Spinal cord (tissue), 10 donors: ENCODE results near the gene SCYGR5. TPM values are rescaled to one million over a fixed set of nuclear protein-coding genes. Genes with fewer than 3 reads are reported as not detected.
"Not testable (repeated sequence)": the region's sequence is repeated elsewhere in the genome, so short reads cannot be mapped to it uniquely, and the experiment has no call there.

ENCODE experiments used
- DNase-seq, 6 donors: peaks; one replicate each; pipeline versions ENCODE4 v3.0.0 to v3.0.0-alpha.2; 2013 to 2015; ENCODE audit warnings: low spot score in 6 of 6, low read depth in 4 of 6
- H3K27ac ChIP-seq: one replicate; pipeline ENCODE4 v1.5.1; 2013; ENCODE audit warnings: low read depth, low read length, control low read depth
- H3K27me3 ChIP-seq: one replicate; pipeline ENCODE4 v1.6.1; 2013; ENCODE audit warnings: low read length; ENCODE audit not compliant: control insufficient read depth, insufficient read depth
- H3K36me3 ChIP-seq: one replicate; pipeline ENCODE4 v1.6.1; 2013; ENCODE audit warnings: low read length; ENCODE audit not compliant: control insufficient read depth, insufficient read depth
- H3K4me1 ChIP-seq: one replicate; pipeline ENCODE4 v1.6.1; 2013; ENCODE audit warnings: low read length; ENCODE audit not compliant: control insufficient read depth, insufficient read depth
- H3K4me3 ChIP-seq: one replicate; pipeline ENCODE4 v1.5.1; 2013; ENCODE audit warnings: low read depth, low read length, control low read depth
- H3K9me3 ChIP-seq: one replicate; pipeline ENCODE4 v1.6.1; 2013; ENCODE audit warnings: low read length; ENCODE audit not compliant: control insufficient read depth, insufficient read depth
- WGBS: methylation state at CpG from one replicate; pipeline ENCODE4 v1.1.5; 2013; ENCODE audit warnings: missing lambda C conversion rate; ENCODE audit not compliant: insufficient coverage; 5-methylcytosine and 5-hydroxymethylcytosine counted together
- long read RNA-seq, 4 donors: transcript quantifications; one replicate each; lab custom pipeline, GENCODE V29; 2026
- polyA plus RNA-seq, 2 donors: library from polyadenylated mRNA; unstranded; fragments of 120-200 nt; gene quantifications; one replicate each; pipeline ENCODE4 v1.2.1, GENCODE V29; 2013; ENCODE audit not compliant: insufficient read length in 2 of 2
- total RNA-seq, 2 donors: library from RNA; depleted of rRNA in 1 of 2; stranded (reverse); fragments of 120-200 nt in 1 of 2; fragments of >200 nt in 1 of 2; gene quantifications; one replicate each; pipeline versions ENCODE4 v1.2.3 to v1.2.4, GENCODE V29; 2013 to 2014
- donor health status: healthy.

SCYGR5 gene
- total RNA-seq = not detected
- polyA plus RNA-seq = not detected
- long read RNA-seq, donor 1 = 0 reads
- long read RNA-seq, donor 2 = 0 reads
- long read RNA-seq, donor 3 = 0 reads
- long read RNA-seq, donor 4 = 0 reads

GRCh38 chr2:227666631-227667170 is at the start of gene SCYGR5:
TSS of gene SCYGR5 (plus strand) at chr2:227666804. CDS start at chr2:227666804, 0 bp downstream.
- not testable (repeated sequence) for H3K4me3 ChIP-seq, H3K27ac ChIP-seq

GRCh38 chr2:227617316-227618230 is 49.0 kb upstream of the SCYGR5 start, which contains the start of gene SCYGR4:
TSS of gene SCYGR4 (plus strand) at chr2:227617498. CDS start at chr2:227617498, 0 bp downstream.
- H3K4me3 ChIP-seq = no peak within 1 kb of the TSS
- H3K36me3 ChIP-seq = no peaks in the 10 kb centered on the region
- H3K27me3 ChIP-seq = no peaks in the 10 kb centered on the region
- no peak within 1 kb of the TSS for H3K27ac ChIP-seq
- 79% methylated on average over 14 of the region's 20 CpGs for WGBS
- no peak for DNase-seq
- no peaks in the 10 kb centered on the region for H3K9me3 ChIP-seq
- no peaks in the 10 kb centered on the region for H3K4me1 ChIP-seq

More at GRCh38 chr2:227666631-227667170, at the start of gene SCYGR5:
- H3K4me1 ChIP-seq, H3K9me3 ChIP-seq, H3K27me3 ChIP-seq, H3K36me3 ChIP-seq, DNase-seq: not testable (repeated sequence)
- 82% methylated on average over 9 of the region's 13 CpGs for WGBS

- H3K9me3 ChIP-seq = no peaks in the 10 kb centered on the region
- no peak for DNase-seq
- no peaks in the 10 kb centered on the region for H3K27me3 ChIP-seq
- H3K4me3 ChIP-seq = no peak overlapping the region
- no peaks in the 10 kb centered on the region for H3K4me1 ChIP-seq
- H3K27ac ChIP-seq = no peak overlapping the region
- no peaks in the 10 kb centered on the region for H3K36me3 ChIP-seq
Measured at GRCh38 chr2:227623226-227623625, 43.4 kb upstream of the SCYGR5 start.

DNA sequence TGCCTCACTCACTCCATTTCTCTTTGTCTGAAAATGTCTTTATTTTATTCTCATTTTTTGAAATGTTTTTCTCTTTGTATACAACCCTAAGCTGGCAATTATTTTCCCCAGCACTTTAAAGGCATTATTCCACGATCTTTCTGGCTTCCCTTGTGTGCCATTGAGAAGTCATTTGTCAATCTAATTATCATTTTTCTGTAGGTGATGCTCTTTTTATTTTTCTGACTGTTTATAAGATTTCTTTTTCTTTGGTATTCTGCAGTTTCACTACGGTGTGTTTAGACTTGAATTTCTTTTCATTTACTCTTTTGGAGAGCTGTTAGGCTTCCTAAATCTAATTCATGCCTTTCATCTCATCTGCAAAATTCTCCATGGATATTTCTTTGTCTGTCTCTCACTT is 41.2 kb upstream of the SCYGR5 start:
- no peak overlapping the region for H3K27ac ChIP-seq
- H3K36me3 ChIP-seq = no peaks in the 10 kb centered on the region
- no peaks in the 10 kb centered on the region for H3K27me3 ChIP-seq
- no CpG with 5 or more reads among the region's 2 CpGs for WGBS
- H3K4me3 ChIP-seq = no peak overlapping the region
- H3K4me1 ChIP-seq = no peaks in the 10 kb centered on the region
- DNase-seq = peak in 1 of 6 donors; percentile 10
- no peaks in the 10 kb centered on the region for H3K9me3 ChIP-seq

DNA sequence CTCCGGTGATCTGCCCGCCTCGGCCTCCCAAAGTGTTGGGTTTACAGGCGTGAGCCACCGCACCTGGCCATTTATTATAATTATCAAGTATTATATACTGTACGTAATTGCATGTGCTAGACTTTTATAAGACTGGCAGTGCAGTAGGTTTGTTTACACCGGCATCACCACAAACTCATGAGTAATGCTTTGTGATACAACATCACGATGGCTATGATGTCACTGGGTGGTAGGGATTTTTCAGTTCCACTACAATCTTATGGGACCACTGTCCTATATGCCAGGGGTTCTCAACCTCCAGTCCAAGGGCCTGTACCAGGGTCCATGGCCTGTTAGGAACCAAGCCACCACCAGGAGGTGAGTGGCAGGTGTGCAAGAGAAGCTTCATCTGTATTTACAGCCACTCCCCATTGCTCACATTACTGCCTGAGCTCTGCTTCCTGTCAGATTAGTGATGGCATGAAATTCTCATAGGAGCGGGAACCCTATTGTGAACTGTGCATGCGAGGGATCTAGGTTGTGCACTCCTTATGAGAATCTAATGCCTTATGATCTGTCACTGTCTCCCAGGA is 39.9 kb upstream of the SCYGR5 start:
- 58% methylated on average over 2 of the region's 10 CpGs for whole genome bisulfite sequencing
- Histone ChIP-seq H3K9me3 (no peaks in the 10 kb centered on the region), H3K27me3 (no peaks in the 10 kb centered on the region), H3K27ac (no peak overlapping the region), H3K36me3 (no peaks in the 10 kb centered on the region), H3K4me1 (no peaks in the 10 kb centered on the region), H3K4me3 (no peak overlapping the region)
- no peak for DNase-seq

- 100% methylated on average over 1 of the region's 3 CpGs for WGBS
- Histone ChIP-seq H3K36me3 (no peaks in the 10 kb centered on the region), H3K4me1 (no peaks in the 10 kb centered on the region), H3K9me3 (no peaks in the 10 kb centered on the region), H3K27me3 (no peaks in the 10 kb centered on the region), H3K27ac (no peak overlapping the region), H3K4me3 (no peak overlapping the region)
- DNase-seq = no peak
Measured at GRCh38 chr2:227627769-227628168, 38.8 kb upstream of the SCYGR5 start.

DNA sequence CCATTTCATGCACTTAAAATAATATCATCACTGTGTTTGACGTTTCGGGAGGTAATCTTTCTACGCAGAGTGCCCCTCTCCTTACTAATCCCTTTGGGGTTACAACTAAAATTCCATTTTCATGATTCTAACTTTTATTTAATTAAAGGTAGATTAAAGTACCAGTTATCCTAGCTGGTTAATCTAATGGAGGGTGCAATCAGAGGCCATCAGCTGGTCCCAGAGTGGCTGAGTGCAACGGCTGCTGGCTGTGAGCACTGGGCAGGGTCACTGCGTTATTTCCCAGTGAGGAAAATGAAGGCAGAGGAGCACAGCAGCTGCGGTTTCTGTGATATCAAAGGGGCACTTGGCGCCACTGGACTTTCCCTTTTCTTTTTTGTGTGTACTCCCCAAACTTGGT is 37.2 kb upstream of the SCYGR5 start:
- Histone ChIP-seq H3K4me3 (no peak overlapping the region), H3K4me1 (no peaks in the 10 kb centered on the region), H3K27me3 (no peaks in the 10 kb centered on the region), H3K27ac (no peak overlapping the region), H3K36me3 (no peaks in the 10 kb centered on the region), H3K9me3 (no peaks in the 10 kb centered on the region)
- WGBS = 69% methylated on average over 4 of the region's 7 CpGs
- no peak for DNase-seq

DNA sequence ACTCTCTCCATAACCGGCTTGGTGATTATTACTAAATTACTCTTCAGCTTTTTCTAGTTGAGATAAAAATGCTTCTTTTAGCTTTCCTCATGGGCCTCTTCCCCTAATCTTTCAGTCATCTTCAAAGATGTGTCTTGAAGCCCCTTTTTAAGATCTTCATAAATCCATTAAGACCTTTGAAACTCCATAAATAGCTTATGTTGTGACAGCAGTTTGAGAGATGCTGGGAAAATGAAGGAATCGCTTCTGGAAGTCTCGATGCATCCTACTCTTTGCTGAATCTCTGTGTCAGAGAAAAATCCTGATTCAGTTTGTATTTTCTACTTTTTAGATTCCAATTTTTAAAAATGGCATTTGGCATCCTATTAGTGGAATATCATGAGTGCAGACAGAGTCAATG is 36.3 kb upstream of the SCYGR5 start:
- Histone ChIP-seq H3K4me1 (no peaks in the 10 kb centered on the region), H3K36me3 (no peaks in the 10 kb centered on the region), H3K4me3 (no peak overlapping the region), H3K27ac (no peak overlapping the region), H3K9me3 (no peaks in the 10 kb centered on the region), H3K27me3 (no peaks in the 10 kb centered on the region)
- no CpG with 5 or more reads among the region's 3 CpGs for WGBS
- DNase-seq = no peak

DNA sequence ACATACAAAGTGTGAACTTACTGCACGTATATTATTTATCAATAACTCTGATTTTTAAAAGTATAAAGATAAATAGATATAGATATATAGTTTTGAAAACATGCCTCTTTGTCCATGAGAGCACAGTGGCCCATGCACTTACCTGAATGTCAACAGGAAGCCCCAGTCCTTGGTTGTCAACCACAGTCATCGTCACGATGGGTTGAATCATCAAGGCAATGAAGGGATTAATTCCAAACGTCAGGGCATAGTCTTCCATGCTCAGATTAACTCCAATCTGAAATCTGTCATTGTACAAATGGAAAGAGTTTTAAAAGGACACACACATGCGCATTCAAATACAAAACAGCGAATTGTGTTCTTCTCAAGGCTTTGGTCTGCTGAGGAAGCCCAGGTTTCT is 33.8 kb upstream of the SCYGR5 start:
- Histone ChIP-seq H3K36me3 (no peaks in the 10 kb centered on the region), H3K27me3 (no peaks in the 10 kb centered on the region), H3K4me1 (no peaks in the 10 kb centered on the region), H3K4me3 (no peak overlapping the region), H3K9me3 (no peaks in the 10 kb centered on the region), H3K27ac (no peak overlapping the region)
- no peak for DNase-seq
- WGBS = 96% methylated on average over 4 of the region's 6 CpGs
